Ovary (tissue), 9 donors: ENCODE data around the gene ERLEC1. TPM values are rescaled to one million over a fixed set of nuclear protein-coding genes. Genes with fewer than 3 reads are reported as not detected.

Source experiments
- DNase-seq, 5 donors: peaks; one replicate each; pipeline ENCODE4 v3.0.0-alpha.2; 2019 to 2020
- H3K27ac ChIP-seq, 2 donors: fragments of 200-600 bp; one replicate each; pipeline versions ENCODE4 v1.5.1 to v1.8.0; 2019 to 2022
- H3K27me3 ChIP-seq: fragments of 200-600 bp; one replicate; pipeline ENCODE4 v1.8.0; 2022
- H3K36me3 ChIP-seq: fragments of 200-600 bp; sonication (generic); one replicate; pipeline ENCODE4 v1.5.1; 2019
- H3K4me1 ChIP-seq: one replicate; pipeline ENCODE4 v1.8.1; 2013; ENCODE audit warnings: mild to moderate bottlenecking, moderate library complexity; ENCODE audit not compliant: insufficient read depth
- H3K4me3 ChIP-seq: fragments of 200-600 bp; sonication (generic); one replicate; pipeline ENCODE4 v1.5.1; 2017
- H3K9me3 ChIP-seq, 2 donors: fragments of 200-600 bp in 1 of 2; sonication (generic) in 1 of 2; one replicate each; pipeline versions ENCODE4 v1.5.1 to v1.8.1; 2013 to 2019; ENCODE audit warnings: mild to moderate bottlenecking in 1 of 2, moderate library complexity in 1 of 2
- CTCF ChIP-seq, 3 donors: fragments of 450-650 bp in 2 of 3; fragments of 200-600 bp in 1 of 3; IDR thresholded peaks; one replicate each; pipeline versions ENCODE4 v1.5.1 to v1.8.0; 2016 to 2022; ENCODE audit warnings: antibody characterized with exemption in 3 of 3, mild to moderate bottlenecking in 1 of 3
- EP300 ChIP-seq: sonication (generic); formaldehyde crosslinking; IDR thresholded peaks from one replicate; pipeline ENCODE4 v1.6.1; 2017; ENCODE audit warnings: antibody characterized with exemption
- POLR2A ChIP-seq: fragments of 450-650 bp; IDR thresholded peaks from one replicate; pipeline ENCODE4 v1.6.1; 2017; ENCODE audit warnings: antibody characterized with exemption, mild to moderate bottlenecking, moderate library complexity
- WGBS, 3 donors: extraction: QIAGEN DNeasy Blood & Tissue Kit in 1 of 3; methylation state at CpG; one replicate each; pipeline versions ENCODE4 v1.1.5 to v1.1.7; 2013 to 2017; 5-methylcytosine and 5-hydroxymethylcytosine counted together
- intact Hi-C, 4 donors: fragments of 100-400 bp; cut with DNase I; formaldehyde crosslinking; loops; one replicate each; pipeline versions ENCODE4 v1.11.0 to v1.15.1; 2022 to 2023
- polyA plus RNA-seq, 2 donors: library from polyadenylated mRNA; stranded (reverse); fragments of 200-250 nt in 1 of 2; fragments of 350-450 nt in 1 of 2; fragmentation: Illumina TruSeq in 1 of 2; extraction: RNeasy Lipid Tissue Mini Kit (QIAGEN cat#74804) in 1 of 2; gene quantifications; one replicate each; pipeline ENCODE4 v1.2.3, GENCODE V29; 2013 to 2014
- total RNA-seq, 7 donors: library from RNA; depleted of rRNA in 2 of 7; stranded (reverse); fragments of >200 nt in 2 of 7; fragmentation: NEBNext Ultra II Directional in 3 of 7; extraction: Animal tissue kit (Norgen Biotek cat#: 25700) in 3 of 7; gene quantifications; one replicate each; pipeline versions ENCODE4 v1.1.0 to v1.2.4, GENCODE V29; 2016 to 2023
- donor health status: DM: no; HTN: no; CAD: no; lungs with moderate emphysema.
- donor health status: DM: no; HTN: no; CAD: no.
- donor health status: Bipolar disorder and iron deficiency.
- donor health status: DM: yes; HTN: yes; CAD: no.
- donor health status: DM: no; HTN: no; CAD: no.
- donor health status: DM: yes; HTN: yes; CAD: no.

The ERLEC1 gene
- total and polyA plus RNA-seq, 9 donors: 33.0 to 109 (median 45.3) TPM

- H3K27me3 ChIP-seq: no peaks in the 10 kb centered on the region
- peaks cover 2% of the 10 kb centered on the region for H3K4me1 ChIP-seq
- 82 to 84% (median 83%) methylated on average over 2 of the region's 2 CpGs for WGBS, 3 donors
These were observed 69.4 kb downstream of the ERLEC1 start for GRCh38 chr2:53856272-53856671.

GRCh38 chr2:53859206-53860181 lies 72.7 kb downstream of the ERLEC1 start, which contains the start of gene GPR75:
Gene GPR75, minus strand, starts transcription at chr2:53859967. Its CDS starts 5,211 bp downstream, at chr2:53854756.
- Histone ChIP-seq H3K4me3 (peak within 1 kb of the TSS; percentile 42), H3K9me3 (no peaks in the 10 kb centered on the region), H3K27me3 (no peaks in the 10 kb centered on the region), H3K4me1 (peaks cover 2% of the 10 kb centered on the region), H3K36me3 (no peaks in the 10 kb centered on the region), H3K27ac (peak within 1 kb of the TSS; percentile 13 to 30)
- peak; percentile 24 to 58 (median 45) for DNase-seq
- WGBS, 3 donors: 5 to 18% (median 6%) methylated on average over 64 to 72 of the region's 72 CpGs
- intact Hi-C loops: no loop called here
- TF ChIP-seq EP300: no peak
- no peak for TF ChIP-seq POLR2A
- no peak for TF ChIP-seq CTCF (IDR thresholded peaks at IDR 0.05)

More at GRCh38 chr2:53856272-53856671, 69.4 kb downstream of the ERLEC1 start:
- no peaks in the 10 kb centered on the region for H3K36me3 ChIP-seq
- TF ChIP-seq CTCF (IDR thresholded peaks at IDR 0.05): no peak
- no peak for TF ChIP-seq POLR2A
- no peak for TF ChIP-seq EP300
- DNase-seq: no peak
- no peak overlapping the region for H3K27ac ChIP-seq
- intact Hi-C loops: no loop called here
- H3K4me3 ChIP-seq: no peak overlapping the region
- no peaks in the 10 kb centered on the region for H3K9me3 ChIP-seq

- Histone ChIP-seq H3K9me3 (no peaks in the 10 kb centered on the region), H3K27me3 (no peaks in the 10 kb centered on the region), H3K36me3 (no peaks in the 10 kb centered on the region), H3K4me3 (no peak overlapping the region), H3K27ac (no peak overlapping the region), H3K4me1 (peaks cover 2% of the 10 kb centered on the region)
- intact Hi-C loops: no loop called here
- no peak for DNase-seq
- WGBS, 3 donors: 89 to 93% (median 92%) methylated on average over 5 of the region's 5 CpGs
- no peak for TF ChIP-seq POLR2A
- no peak for TF ChIP-seq EP300
- no peak for TF ChIP-seq CTCF (IDR thresholded peaks at IDR 0.05)
These were observed 75.0 kb downstream of the ERLEC1 start for GRCh38 chr2:53861824-53862223.

GRCh38 chr2:53863538-53864227 lies 76.8 kb downstream of the ERLEC1 start:
- Histone ChIP-seq H3K4me1 (peaks cover 2% of the 10 kb centered on the region), H3K27me3 (no peaks in the 10 kb centered on the region), H3K9me3 (no peaks in the 10 kb centered on the region), H3K4me3 (no peak overlapping the region), H3K27ac (no peak overlapping the region), H3K36me3 (no peaks in the 10 kb centered on the region)
- TF ChIP-seq POLR2A: no peak
- TF ChIP-seq CTCF (IDR thresholded peaks at IDR 0.05): no peak
- TF ChIP-seq EP300: no peak
- no peak for DNase-seq
- intact Hi-C loops: no loop called here
- WGBS, 3 donors: 95 to 96% (median 96%) methylated on average over 6 of the region's 6 CpGs
